Activated CD4-positive, alpha-beta memory T cell treated with anti-CD3 and anti-CD28 coated beads for 36 hours (primary cell): Measurements from ENCODE around the gene HOXA7. TPM values are rescaled to one million over a fixed set of nuclear protein-coding genes. Genes with fewer than 3 reads are reported as not detected.

Experiments used
- CTCF ChIA-PET: fragments of 350-600 bp; sonication (Branson Sonifier 250); formaldehyde crosslinking; loops from one replicate; lab custom pipeline; 2021; ENCODE audit warnings: antibody characterized with exemption, inconsistent platforms; lab: Charles Lee
- POLR2A ChIA-PET: fragments of 350-600 bp; sonication (Branson Sonifier 250); formaldehyde crosslinking; loops from one replicate; lab custom pipeline; 2021; ENCODE audit warnings: antibody characterized with exemption; lab: Charles Lee
- DNase-seq: peaks from one replicate; pipeline ENCODE4 v3.0.0-alpha.2; 2020
- H3K27ac Mint-ChIP-seq: one replicate; pipeline ENCODE4 v1.8.0; 2021; ENCODE audit warnings: mixed read lengths
- H3K27me3 Mint-ChIP-seq: one replicate; pipeline ENCODE4 v1.8.0; 2021; ENCODE audit warnings: mixed read lengths
- H3K36me3 Mint-ChIP-seq: one replicate; pipeline ENCODE4 v1.8.0; 2021; ENCODE audit warnings: mixed read lengths
- H3K4me1 Mint-ChIP-seq: one replicate; pipeline ENCODE4 v1.8.0; 2021; ENCODE audit warnings: low read depth, mixed read lengths
- H3K4me3 Mint-ChIP-seq: one replicate; pipeline ENCODE4 v1.8.0; 2021; ENCODE audit warnings: mild to moderate bottlenecking, mixed read lengths
- H3K9me3 Mint-ChIP-seq: one replicate; pipeline ENCODE4 v1.8.0; 2021; ENCODE audit warnings: mixed read lengths
- intact Hi-C: fragments of 100-400 bp; cut with micrococcal nuclease; formaldehyde crosslinking; loops from one replicate; pipeline ENCODE4 v1.15.1; 2023
- total RNA-seq, 2 experiments: library from RNA; stranded (reverse); gene quantifications; one replicate each; pipeline ENCODE4 v1.2.3, GENCODE V29; 2021

HOXA7 gene
- total RNA-seq, 2 experiments from 2014 or later, result not detected

DNA sequence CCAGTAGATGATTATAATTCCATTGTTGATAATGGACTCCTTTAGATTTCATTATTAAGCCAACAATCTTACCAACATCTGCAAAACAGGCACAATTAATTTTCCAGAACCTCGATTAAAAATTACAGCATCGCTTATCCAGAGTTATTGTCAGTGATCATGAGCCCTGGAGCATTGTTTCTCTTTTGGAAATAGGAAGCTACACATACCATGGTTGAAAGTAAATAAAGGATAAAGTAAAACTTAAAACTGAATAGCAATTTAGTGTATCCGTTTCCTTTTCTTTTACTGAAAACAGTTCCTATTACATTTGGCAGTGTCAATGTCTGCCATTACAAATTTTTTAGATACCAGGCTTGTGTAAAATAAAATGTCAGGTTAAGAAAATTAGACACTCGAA, 44.1 kb downstream of the HOXA7 start:
- peaks cover 6% of the 10 kb centered on the region for H3K27me3 Mint-ChIP-seq
- intact Hi-C loops, result no loop called here
- H3K4me3 Mint-ChIP-seq, result no peak overlapping the region
- no peaks in the 10 kb centered on the region for H3K9me3 Mint-ChIP-seq
- POLR2A ChIA-PET, result no interaction called here
- CTCF ChIA-PET, result no interaction called here
- H3K4me1 Mint-ChIP-seq, result no peaks in the 10 kb centered on the region
- H3K36me3 Mint-ChIP-seq, result no peaks in the 10 kb centered on the region
- no peak overlapping the region for H3K27ac Mint-ChIP-seq
- DNase-seq, result no peak

DNA sequence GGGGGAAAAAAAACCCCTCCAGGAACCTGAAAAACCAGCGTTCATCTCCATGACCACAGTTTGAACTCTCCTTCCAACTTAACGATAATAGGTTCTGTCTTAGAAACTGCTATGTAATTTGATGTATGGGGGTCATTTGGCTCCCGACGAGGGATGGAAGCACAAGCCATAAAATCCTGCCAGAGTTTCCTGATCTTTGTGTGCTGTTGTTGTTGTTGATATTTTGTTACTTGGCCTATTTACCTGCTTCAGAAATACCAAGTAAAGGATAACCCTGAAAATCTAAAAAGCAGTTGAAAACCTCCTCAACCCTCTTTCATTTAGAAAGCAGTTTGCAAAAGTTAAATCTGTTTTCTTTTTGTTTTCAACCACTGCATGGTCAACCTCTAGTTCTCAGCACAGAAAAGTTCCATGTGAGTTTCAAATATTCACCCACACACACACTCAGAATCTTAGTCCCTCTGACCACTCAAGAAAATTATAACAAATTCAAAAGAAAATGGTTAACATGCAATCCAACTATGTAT, 44.7 kb downstream of the HOXA7 start:
- Mint-ChIP-seq H3K9me3 (no peaks in the 10 kb centered on the region), H3K4me3 (no peak overlapping the region)
- POLR2A ChIA-PET, result no interaction called here

DNA sequence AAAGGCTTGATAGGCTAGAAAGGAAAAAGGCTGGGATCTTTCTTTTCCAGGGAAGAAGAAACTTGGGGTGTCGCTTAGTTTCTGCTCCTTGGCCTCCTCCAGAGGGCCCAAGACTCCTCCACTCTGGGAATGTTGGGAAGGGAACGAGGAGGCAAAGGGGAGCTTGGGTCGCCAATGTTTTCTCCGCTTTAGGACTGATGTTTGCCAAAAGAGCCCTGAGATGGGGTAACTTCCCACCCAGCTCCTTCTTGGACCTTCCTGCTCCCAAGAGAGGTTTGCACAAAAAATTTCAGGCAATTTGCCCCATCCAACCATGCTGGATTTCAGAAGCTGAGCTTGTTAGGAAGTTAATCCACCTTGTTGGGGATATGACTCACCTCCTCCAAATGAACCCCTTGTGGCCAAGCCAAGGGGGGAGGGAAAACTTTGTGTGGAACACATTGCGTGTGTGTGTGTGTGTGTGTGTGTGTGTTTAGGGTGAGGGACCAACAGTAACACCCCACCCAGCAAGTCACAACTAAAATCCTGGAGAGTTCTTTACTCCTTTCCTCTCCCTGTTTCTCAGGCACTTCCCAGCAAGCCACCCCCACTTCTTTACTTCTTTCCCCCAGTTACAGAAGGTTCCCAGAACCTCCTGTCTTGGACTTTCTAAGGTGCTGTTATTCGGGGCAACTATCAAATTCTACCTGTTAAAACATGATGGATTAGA, 45.3 kb downstream of the HOXA7 start:
- intact Hi-C loops, result no loop called here
- Mint-ChIP-seq H3K27ac (no peak overlapping the region), H3K4me1 (no peaks in the 10 kb centered on the region), H3K27me3 (peaks cover 6% of the 10 kb centered on the region), H3K36me3 (no peaks in the 10 kb centered on the region), H3K4me3 (no peak overlapping the region), H3K9me3 (no peaks in the 10 kb centered on the region)
- ChIA-PET POLR2A (no interaction called here), CTCF (no interaction called here)
- no peak for DNase-seq

More for the DNA sequence above, 44.7 kb downstream of the HOXA7 start:
- H3K4me1 Mint-ChIP-seq, result no peaks in the 10 kb centered on the region
- intact Hi-C loops, result no loop called here
- DNase-seq, result no peak
- H3K27ac Mint-ChIP-seq, result no peak overlapping the region
- H3K27me3 Mint-ChIP-seq, result peaks cover 6% of the 10 kb centered on the region
- CTCF ChIA-PET, result no interaction called here
- H3K36me3 Mint-ChIP-seq, result no peaks in the 10 kb centered on the region

DNA sequence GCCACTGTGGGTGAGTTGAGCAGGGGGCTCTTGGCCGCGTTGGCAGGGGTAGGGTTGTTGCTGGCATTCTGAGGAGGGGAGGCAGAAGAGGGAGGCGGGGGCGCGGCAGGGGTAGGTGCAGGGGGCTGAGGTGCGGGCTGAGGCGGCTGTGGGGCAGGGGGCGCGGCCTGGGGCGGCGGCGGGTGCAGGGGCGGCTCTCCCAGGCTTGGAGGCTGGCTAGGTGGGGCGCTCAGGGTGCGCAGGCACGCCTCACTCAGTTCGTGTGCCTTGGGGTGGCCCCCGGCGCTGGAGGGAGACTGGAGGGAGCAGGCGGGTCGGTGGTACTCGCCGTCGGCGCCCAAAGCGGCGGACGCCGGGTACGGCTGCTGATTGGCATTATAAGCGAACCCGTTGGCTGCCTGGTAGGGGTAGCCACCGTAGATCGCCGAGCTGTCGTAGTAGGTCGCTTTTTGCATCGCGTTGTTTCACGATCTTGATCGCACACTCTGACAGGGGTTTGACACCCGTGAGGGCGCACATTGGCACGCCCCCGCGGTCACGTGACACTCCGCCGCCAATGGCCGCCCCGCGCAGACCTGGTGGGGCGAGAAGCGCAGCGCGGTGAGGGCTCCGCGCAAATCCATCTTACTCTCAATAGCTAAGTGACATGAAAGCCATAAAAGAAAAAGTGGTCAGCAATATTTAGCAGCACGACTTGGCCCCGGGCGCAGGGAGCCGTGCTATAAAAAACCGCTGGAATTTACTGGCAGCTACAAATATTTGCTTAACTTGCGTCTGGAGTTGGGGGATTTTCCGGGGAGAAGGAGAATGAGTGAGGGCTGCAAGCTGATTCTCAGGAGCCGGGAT, 46.1 kb downstream of the HOXA7 start:
- Mint-ChIP-seq H3K9me3 (no peaks in the 10 kb centered on the region), H3K27ac (no peak overlapping the region), H3K4me1 (no peaks in the 10 kb centered on the region), H3K36me3 (no peaks in the 10 kb centered on the region), H3K27me3 (peaks cover 6% of the 10 kb centered on the region), H3K4me3 (no peak overlapping the region)
- ChIA-PET POLR2A (no interaction called here), CTCF (no interaction called here)
- DNase-seq, result no peak
- intact Hi-C loops, result no loop called here

DNA sequence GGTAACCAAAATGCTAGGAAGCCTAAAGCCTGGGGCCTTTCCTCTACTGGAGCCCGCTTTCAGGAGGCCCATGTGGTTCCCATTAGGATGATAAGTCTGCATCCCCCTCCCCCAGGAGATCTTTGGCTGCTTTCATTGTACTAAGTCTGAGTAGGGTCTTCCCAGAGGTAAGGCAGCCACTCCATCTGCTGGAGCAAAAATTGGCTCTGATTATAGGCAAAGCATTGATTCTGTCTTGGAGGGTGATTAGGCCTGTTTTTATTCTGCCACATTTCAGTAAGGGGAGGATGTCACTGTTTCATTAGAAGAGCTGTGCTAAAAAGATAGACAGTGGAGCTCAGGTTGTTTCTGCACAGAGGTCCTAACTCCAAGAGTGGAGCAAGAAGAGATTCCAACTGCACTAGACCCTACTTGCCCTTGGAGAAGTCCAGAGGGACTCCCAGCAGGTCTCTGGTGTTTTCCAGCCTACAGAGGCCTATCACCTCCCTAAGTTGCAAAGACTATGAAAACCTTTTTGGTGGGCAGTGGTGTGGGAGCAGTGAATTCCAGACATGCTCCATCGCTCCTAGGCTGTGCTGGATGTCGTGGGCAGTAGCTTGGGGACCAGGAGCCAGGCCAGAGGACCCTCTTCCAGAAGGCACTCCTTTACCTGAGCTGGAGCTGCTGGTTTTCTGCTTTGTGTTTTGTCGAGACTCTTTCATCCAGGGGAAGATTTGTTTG, 46.8 kb downstream of the HOXA7 start:
- no peak for DNase-seq
- intact Hi-C loops, result no loop called here
- ChIA-PET POLR2A (no interaction called here), CTCF (interaction anchor here (0.6 kb wide), 1 partner anchor 51 kb away, joined by 3 read pairs; no protein-coding TSS in a partner anchor)
- Mint-ChIP-seq H3K27ac (no peak overlapping the region), H3K4me1 (no peaks in the 10 kb centered on the region), H3K9me3 (no peaks in the 10 kb centered on the region), H3K4me3 (no peak overlapping the region), H3K36me3 (no peaks in the 10 kb centered on the region), H3K27me3 (peaks cover 8% of the 10 kb centered on the region)

DNA sequence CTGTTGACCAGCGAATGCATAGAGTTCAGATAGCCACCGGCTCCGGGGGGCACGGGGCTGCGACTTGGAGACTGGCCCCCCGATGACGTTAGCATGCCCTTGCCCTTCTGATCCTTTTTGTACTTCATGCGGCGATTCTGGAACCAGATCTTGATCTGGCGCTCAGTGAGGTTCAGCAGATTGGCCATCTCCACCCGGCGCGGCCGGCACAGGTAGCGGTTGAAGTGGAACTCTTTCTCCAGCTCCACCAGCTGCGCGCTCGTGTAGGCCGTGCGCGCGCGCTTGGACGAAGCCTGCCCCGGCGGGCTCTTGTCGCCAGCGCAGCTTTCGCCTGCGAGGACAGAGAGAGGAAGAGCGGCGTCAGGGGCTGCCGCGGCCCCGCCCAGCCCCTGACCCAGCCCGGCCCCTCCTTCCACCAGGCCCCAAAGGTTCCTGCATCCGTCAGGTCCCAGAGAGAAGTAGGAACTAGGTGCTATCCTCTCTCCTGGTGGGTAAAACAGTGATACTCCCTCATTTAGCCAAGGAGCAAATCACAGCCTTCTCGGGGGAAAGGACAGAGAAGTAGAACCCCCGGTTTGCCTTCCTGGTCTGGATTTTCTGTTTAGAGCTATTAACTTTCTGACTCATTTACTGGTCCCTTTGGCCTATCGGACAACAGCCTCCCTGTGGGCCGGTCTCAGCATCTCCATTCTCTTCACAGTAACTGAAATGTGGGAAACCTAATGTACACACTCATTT, 47.9 kb downstream of the HOXA7 start:
- H3K36me3 Mint-ChIP-seq, result peaks cover 2% of the 10 kb centered on the region
- H3K4me1 Mint-ChIP-seq, result peaks cover 4% of the 10 kb centered on the region
- no peak overlapping the region for H3K4me3 Mint-ChIP-seq
- no peak for DNase-seq
- CTCF ChIA-PET, result no interaction called here
- H3K27me3 Mint-ChIP-seq, result peaks cover 12% of the 10 kb centered on the region
- H3K27ac Mint-ChIP-seq, result no peak overlapping the region
- intact Hi-C loops, result no loop called here
- POLR2A ChIA-PET, result no interaction called here
- no peaks in the 10 kb centered on the region for H3K9me3 Mint-ChIP-seq

DNA sequence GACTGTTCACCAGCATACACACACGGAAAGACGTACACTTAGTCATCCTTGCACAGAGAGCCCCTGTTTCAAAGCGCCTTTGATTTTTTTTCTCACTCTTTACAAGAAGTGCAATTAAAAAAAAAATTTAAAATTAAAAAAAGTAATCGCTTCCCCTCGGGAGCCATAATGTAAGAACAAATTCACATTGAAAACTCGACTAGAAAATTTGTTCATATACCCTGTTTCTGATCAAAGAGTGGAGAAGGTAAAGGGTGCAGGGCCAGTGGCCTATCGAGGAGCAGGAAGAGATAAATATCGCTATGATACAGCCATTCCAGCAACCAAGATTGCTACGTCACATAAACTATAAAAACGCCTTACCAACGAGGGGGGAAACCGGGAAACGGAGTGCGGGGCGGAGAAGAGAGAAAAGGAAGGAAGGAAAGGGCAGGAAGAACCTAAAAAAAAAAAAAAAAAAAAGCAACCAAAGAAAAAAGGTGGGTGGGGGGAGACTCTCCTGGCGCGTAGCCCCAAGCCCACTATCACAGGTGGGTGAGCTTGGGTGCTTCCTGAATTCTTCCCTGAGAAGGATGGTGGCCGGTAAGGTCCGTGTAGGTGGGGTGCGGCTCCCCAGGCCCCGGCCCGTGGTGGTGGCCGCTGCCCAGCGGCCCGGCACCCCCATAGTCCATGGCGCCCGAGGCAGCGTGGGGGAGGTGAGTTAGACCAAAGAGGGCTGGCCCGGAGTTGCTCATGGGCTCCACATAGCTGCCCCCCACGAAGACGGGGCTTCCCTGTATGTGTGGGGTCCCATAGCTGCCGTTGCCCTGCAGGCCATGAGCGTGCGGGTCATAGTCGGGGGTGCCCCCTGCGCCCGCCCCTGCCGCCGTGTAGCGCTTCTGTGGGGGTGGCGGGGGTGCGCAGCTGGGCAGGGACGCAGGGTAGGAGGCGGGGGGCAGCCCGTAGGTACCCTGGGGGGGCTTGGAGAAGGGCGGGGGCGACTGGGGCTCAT, 48.8 kb downstream of the HOXA7 start:
- H3K27ac Mint-ChIP-seq, result no peak overlapping the region
- CTCF ChIA-PET, result no interaction called here

DNA sequence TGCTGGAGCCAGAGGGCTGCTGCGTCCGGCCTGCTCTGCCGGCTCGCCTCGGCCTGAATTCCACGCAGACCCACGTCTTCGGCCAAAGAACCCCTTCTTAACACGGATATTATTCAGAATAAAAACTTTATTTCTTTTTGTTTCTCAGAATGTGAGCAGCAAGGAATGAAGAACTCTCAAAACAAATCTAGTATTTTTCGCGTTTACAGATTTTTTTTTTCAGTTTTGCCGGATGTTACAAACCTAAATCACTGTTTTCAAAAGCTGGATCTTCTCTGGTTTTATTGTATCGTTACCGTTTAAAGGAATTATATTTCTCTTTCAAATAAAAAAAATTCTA, 49.6 kb downstream of the HOXA7 start:
- ChIA-PET CTCF (no interaction called here), POLR2A (no interaction called here)
- H3K27me3 Mint-ChIP-seq, result peaks cover 26% of the 10 kb centered on the region

More for the DNA sequence above, 48.8 kb downstream of the HOXA7 start:
- no peak for DNase-seq
- peaks cover 21% of the 10 kb centered on the region for H3K27me3 Mint-ChIP-seq
- no peak overlapping the region for H3K4me3 Mint-ChIP-seq
- POLR2A ChIA-PET, result no interaction called here
- H3K4me1 Mint-ChIP-seq, result peaks cover 9% of the 10 kb centered on the region
- H3K9me3 Mint-ChIP-seq, result no peaks in the 10 kb centered on the region
- H3K36me3 Mint-ChIP-seq, result peaks cover 2% of the 10 kb centered on the region
- intact Hi-C loops, result no loop called here

DNA sequence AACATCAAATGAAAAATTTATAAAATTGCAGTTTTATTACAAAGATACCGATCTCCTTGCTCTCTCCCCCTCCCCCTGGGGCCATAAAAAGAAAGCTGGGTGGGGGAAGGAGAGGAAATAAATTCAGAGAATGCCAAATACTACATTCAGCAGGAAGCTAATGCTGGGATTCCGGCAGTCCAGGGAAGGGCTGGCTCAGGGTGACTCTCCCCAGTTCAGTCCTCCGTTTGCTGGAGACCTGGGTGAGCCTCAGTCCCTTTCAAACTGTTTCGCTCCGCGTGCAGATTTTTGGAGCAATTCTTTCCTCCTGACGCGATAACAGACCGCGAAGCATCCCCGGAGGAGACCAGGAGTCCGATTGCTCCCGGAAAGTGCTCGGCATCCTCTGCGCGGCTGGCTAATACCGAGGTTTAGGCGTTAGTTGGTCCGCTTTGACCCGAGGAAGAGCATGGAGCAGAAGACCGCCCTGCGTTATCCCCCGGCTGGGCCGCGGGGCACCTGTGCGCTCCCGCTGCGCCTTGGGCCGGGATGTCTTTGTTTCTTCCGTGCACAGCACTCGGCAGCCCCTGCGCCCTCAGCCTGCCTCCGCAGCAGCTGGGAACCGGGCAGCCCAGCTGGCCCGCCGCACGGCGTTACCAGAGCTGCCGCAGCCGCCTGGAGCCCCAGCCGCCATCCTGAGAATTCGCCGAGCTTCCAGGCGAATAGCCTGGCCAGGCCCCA, 50.1 kb downstream of the HOXA7 start:
- no peak overlapping the region for H3K27ac Mint-ChIP-seq
- DNase-seq, result no peak
- CTCF ChIA-PET, result no interaction called here
- H3K9me3 Mint-ChIP-seq, result no peaks in the 10 kb centered on the region
- POLR2A ChIA-PET, result no interaction called here
- H3K4me3 Mint-ChIP-seq, result no peak overlapping the region
- intact Hi-C loops, result no loop called here
- H3K27me3 Mint-ChIP-seq, result peaks cover 30% of the 10 kb centered on the region
- H3K4me1 Mint-ChIP-seq, result peaks cover 19% of the 10 kb centered on the region
- peaks cover 6% of the 10 kb centered on the region for H3K36me3 Mint-ChIP-seq

More for the DNA sequence above, 49.6 kb downstream of the HOXA7 start:
- Mint-ChIP-seq H3K36me3 (peaks cover 2% of the 10 kb centered on the region), H3K27ac (no peak overlapping the region), H3K4me1 (peaks cover 15% of the 10 kb centered on the region), H3K9me3 (no peaks in the 10 kb centered on the region), H3K4me3 (no peak overlapping the region)
- intact Hi-C loops, result no loop called here
- DNase-seq, result no peak

GRCh38 chr7:27105301-27106031, 51.0 kb downstream of the HOXA7 start:
- ChIA-PET POLR2A (no interaction called here), CTCF (no interaction called here)
- Mint-ChIP-seq H3K27ac (no peak overlapping the region), H3K27me3 (peaks cover 35% of the 10 kb centered on the region), H3K4me1 (peaks cover 19% of the 10 kb centered on the region), H3K9me3 (no peaks in the 10 kb centered on the region), H3K36me3 (peaks cover 8% of the 10 kb centered on the region), H3K4me3 (no peak overlapping the region)
- intact Hi-C loops, result no loop called here
- no peak for DNase-seq
